Left ventricle myocardium superior (tissue), 1 donor: ENCODE measurements around the gene IGLL1. TPM values are rescaled to one million over a fixed set of nuclear protein-coding genes. Genes with fewer than 3 reads are reported as not detected.
"Not testable (repeated sequence)": the region's sequence is repeated elsewhere in the genome, so short reads cannot be mapped to it uniquely, and the experiment has no call there.

Experiments used
- ATAC-seq: fragments of 200-7000 bp; cut with Tn5 transposase; one replicate; pipeline ENCODE4 v1.9.1; 2020; ENCODE audit warnings: mild to moderate bottlenecking, moderate library complexity
- DNase-seq: peaks from one replicate; pipeline ENCODE4 v3.0.0-alpha.2; 2020
- intact Hi-C: fragments of 100-400 bp; cut with micrococcal nuclease; formaldehyde crosslinking; loops from one replicate; pipeline ENCODE4 v1.11.0; 2022
- total RNA-seq: library from RNA; stranded (reverse); fragmentation: NEBNext Ultra II Directional; extraction: Animal tissue kit (Norgen Biotek cat#: 25700); gene quantifications from one replicate; pipeline ENCODE4 v1.2.1, GENCODE V29; 2021
- donor health status: DM: no; HTN: yes; CAD: no; lungs with severe emphysema.

Gene IGLL1
- total RNA-seq, 1 donor from 2014 or later = not detected

DNA sequence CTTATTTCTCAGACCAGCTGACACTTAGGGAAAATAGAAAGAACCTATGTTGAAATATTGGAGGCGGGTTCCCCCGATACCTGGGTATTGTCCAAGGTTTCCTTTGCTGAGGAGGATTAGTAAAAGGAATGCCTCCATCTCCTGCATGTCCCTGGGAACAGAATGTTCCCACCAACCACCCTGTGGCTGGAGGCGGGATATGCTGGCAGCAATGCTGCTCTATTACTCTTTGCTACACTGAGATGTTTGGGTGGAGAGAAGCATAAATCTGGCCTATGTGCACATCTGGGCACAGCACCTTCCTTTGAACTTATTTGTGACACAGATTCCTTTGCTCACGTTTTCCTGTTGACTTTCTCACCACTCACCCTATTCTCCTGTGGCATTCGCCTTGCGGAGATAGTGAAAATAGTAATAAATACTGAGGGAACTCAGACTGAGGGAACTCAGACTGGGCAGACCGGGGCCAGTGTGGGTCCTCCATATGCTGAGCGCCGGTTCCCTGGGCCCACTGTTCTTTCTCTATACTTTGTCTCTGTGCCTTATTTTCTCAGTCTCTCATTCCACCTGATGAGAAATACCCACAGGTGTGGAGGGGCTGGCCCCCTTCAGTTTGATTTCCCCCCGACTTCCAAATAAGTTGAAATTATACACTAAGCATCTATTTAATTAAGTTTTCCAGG is 32.1 kb downstream of the IGLL1 start:
- intact Hi-C loops = no loop called here
- no peak for DNase-seq

GRCh38 chr22:23547382-23547781 is 32.7 kb downstream of the IGLL1 start:
- intact Hi-C loops, DNase-seq, ATAC-seq: not testable (repeated sequence)

More for the DNA sequence above, 32.1 kb downstream of the IGLL1 start:
- ATAC-seq = no peak

DNA sequence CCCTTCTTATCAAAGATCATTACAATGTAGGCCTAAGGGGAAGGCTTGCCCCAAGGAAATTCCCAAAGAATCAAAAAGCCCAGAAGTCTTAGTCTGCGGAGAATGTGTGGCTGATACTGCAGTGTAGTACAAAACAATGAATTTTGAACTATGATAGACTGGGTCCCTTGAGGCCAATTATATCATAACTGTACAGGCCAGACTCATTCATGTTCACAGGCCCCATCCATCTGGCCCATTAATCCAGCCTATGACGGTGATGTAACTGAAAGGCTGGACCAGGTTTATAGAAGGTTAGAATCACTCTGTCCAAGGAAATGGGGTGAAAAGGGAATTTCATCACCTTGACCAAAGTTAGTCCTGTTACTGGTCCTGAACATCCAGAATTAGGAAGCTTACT is 35.2 kb downstream of the IGLL1 start:
- DNase-seq (no peak), ATAC-seq (no peak)
- intact Hi-C loops = no loop called here

GRCh38 chr22:23543506-23544000 is 36.5 kb downstream of the IGLL1 start:
- DNase-seq, intact Hi-C loops, ATAC-seq: not testable (repeated sequence)

GRCh38 chr22:23542933-23543332 is 37.2 kb downstream of the IGLL1 start:
- DNase-seq = no peak
- ATAC-seq = no peak
- intact Hi-C loops = no loop called here

GRCh38 chr22:23542391-23542790 is 37.7 kb downstream of the IGLL1 start:
- DNase-seq, ATAC-seq, intact Hi-C loops: not testable (repeated sequence)

DNA sequence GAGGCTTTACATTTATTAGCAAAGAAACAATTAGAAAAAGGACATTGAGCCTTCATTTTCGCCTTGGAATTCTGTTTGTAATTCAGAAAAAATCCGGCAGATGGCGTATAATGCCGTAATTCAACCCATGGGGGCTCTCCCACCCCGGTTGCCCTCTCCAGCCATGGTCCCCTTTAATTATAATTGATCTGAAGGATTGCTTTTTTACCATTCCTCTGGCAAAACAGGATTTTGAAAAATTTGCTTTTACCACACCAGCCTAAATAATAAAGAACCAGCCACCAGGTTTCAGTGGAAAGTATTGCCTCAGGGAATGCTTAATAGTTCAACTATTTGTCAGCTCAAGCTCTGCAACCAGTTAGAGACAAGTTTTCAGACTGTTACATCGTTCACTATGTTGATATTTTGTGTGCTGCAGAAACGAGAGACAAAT is 38.2 kb downstream of the IGLL1 start:
- DNase-seq, ATAC-seq, intact Hi-C loops: not testable (repeated sequence)

- intact Hi-C loops, DNase-seq, ATAC-seq: not testable (repeated sequence)
Measured at GRCh38 chr22:23540837-23541236, 39.3 kb downstream of the IGLL1 start.

GRCh38 chr22:23539839-23540198 is 40.3 kb downstream of the IGLL1 start:
- intact Hi-C loops, ATAC-seq, DNase-seq: not testable (repeated sequence)

GRCh38 chr22:23539135-23539838 is 40.8 kb downstream of the IGLL1 start:
- ATAC-seq (peak; percentile 99), DNase-seq (peak; percentile 83)
- intact Hi-C loops = no loop called here

- DNase-seq, intact Hi-C loops, ATAC-seq: not testable (repeated sequence)
Measured at GRCh38 chr22:23538696-23539030, 41.4 kb downstream of the IGLL1 start.

GRCh38 chr22:23537830-23538695 is 42.0 kb downstream of the IGLL1 start:
- DNase-seq, intact Hi-C loops, ATAC-seq: not testable (repeated sequence)

- intact Hi-C loops = no loop called here
- DNase-seq = no peak
- ATAC-seq = no peak
Measured at GRCh38 chr22:23537416-23537815, 42.7 kb downstream of the IGLL1 start.

DNA sequence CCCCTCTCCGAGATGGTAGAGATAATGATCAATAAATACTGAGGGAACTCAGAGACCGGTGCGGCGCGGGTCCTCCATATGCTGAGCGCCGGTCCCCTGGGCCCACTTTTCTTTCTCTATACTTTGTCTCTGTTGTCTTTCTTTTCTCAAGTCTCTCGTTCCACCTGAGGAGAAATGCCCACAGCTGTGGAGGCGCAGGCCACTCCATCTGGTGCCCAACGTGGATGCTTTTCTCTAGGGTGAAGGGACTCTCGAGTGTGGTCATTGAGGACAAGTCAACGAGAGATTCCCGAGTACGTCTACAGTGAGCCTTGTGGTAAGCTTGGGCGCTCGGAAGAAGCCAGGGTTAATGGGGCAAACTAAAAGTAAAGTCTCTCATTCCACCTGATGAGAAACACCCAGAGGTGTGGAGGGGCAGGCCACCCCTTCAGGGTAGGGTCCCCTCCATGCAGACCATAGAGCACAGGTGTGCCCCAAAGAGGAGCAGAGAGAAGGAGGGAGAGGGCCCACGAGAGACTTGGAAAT is 43.2 kb downstream of the IGLL1 start:
- intact Hi-C loops = no loop called here
- DNase-seq = no peak
- ATAC-seq = no peak

DNA sequence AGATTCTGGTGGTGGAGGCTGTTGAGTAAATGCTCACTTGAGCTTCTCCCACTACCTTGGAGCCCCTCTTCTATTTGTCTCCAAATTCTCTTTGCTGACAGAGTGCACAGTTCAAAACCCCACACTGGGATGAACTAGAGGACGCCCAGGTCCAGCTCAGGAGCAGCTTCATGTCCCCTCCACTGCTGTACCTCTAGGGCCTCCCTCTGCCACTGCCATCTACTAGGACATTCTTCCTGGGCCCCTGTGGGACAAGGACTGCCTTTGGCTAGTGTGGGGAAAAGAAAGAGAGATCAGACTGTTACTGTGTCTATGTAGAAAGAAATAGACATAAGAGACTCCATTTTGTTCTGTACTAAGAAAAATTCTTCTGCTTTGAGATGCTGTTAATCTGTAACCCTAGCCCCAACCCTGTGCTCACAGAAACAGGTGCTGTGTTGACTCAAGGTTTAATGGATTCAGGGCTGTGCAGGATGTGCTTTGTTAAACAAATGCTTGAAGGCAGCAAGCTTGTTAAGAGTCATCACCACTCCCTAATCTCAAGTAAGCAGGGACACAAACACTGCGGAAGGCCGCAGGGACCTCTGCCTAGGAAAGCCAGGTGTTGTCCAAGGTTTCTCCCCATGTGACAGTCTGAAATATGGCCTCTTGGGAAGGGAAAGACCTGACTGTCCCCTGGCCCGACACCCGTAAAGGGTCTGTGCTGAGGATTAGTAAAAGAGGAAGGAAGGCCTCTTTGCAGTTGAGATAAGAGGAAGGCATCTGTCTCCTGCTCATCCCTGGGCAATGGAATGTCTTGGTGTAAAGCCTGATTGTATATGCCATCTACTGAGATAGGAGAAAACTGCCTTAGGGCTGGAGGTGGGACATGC is 44.1 kb downstream of the IGLL1 start:
- intact Hi-C loops, DNase-seq, ATAC-seq: not testable (repeated sequence)

DNA sequence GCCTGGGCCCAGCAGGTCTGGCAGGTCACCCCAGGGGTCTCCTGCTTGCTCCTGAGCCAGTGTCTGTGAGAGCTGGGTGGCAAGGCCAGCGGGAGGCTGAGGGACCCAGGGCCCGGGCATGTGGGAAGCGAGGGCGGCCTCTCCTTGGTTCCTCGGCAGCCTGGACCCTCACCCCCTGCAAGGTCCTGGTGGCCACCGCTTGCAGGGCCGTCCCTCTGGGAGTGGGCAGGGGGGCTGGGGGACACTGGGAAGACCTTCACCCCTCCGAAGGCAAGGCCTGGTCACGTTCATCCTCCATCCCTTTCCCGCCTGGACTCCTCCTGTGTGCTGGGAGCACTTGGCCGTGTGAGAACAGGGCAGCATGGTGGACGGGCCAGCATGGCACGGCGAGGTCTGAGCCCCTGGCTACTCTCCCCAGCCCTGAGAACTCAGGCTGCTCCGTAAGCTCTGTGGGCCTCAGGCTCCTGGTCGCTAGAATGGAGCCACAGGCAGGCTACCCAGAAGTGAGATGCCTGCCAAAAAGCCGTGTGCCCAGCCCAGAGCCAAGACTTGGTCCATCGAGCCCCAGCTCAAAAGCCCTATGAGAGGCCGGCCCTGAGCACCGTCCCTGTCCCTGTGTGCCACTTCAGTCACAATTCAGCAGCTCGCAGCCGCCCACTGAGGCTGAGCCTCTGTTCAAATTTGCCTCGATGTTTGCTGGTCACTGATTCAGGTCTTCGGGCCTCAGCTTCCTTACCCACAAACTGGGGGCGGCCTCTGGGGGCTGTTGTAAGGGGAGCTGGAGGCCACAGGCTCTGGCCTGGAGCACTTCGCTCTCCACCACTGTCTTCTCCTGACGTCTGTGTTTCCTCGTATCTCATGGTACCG is 45.0 kb downstream of the IGLL1 start:
- ATAC-seq = no peak
- intact Hi-C loops = no loop called here
- DNase-seq = no peak

GRCh38 chr22:23534201-23534850 is 45.8 kb downstream of the IGLL1 start:
- ATAC-seq (peak; percentile 16), DNase-seq (no peak)
- intact Hi-C loops = no loop called here
